HepG2 (cell line): ENCODE measurements around the gene NUCB1. TPM values are rescaled to one million over a fixed set of nuclear protein-coding genes. Genes with fewer than 3 reads are reported as not detected.
"Not testable (repeated sequence)": the region's sequence is repeated elsewhere in the genome, so short reads cannot be mapped to it uniquely, and the experiment has no call there.

Experiments used
- ATAC-seq: fragments of 200-7000 bp; cut with Tn5 transposase; 3 replicates; pipeline ENCODE4 v1.9.1; 2020; ENCODE audit warnings: mild to moderate bottlenecking, moderate library complexity
- BruUV-seq: library from RNA; stranded (reverse); fragments of 400-500 nt; replicated peaks from 2 replicates; lab custom pipeline; 2021; lab: Mats Ljungman, UMichigan
- CTCF ChIA-PET: fragments of 300-600 bp; formaldehyde crosslinking; extraction: SDS; loops from one replicate; lab custom pipeline; 2021; ENCODE audit warnings: low total read pairs, inconsistent platforms, low intra/inter-chr PET ratio; lab: Yijun Ruan, JAX
- POLR2A ChIA-PET: fragments of 350-600 bp; sonication (Branson Sonifier 250); formaldehyde crosslinking; loops from one replicate; lab custom pipeline; 2020; ENCODE audit warnings: antibody characterized with exemption, inconsistent platforms; lab: Yijun Ruan, JAX
- DNase-seq: peaks from one replicate; pipeline ENCODE4 v3.0.0-alpha.2; 2015; ENCODE audit warnings: low spot score
- FAIRE-seq: peaks from 3 replicates; lab custom pipeline; 2011; peaks lifted over from hg19 to GRCh38; lab: Jason Lieb, UNC
- H2AFZ ChIP-seq: one replicate; pipeline ENCODE4 v1.6.1; 2011; ENCODE audit warnings: low read length, inconsistent platforms
- H3K27ac ChIP-seq: fragments of 300-600 bp; 3 replicates; pipeline ENCODE4 v1.8.0; 2011; ENCODE audit warnings: mixed run types, mild to moderate bottlenecking, mixed read lengths, low read length, inconsistent platforms; ENCODE audit not compliant: insufficient read depth; ENCODE audit errors: extremely low read length
- H3K27me3 ChIP-seq, 2 experiments: fragments of 200-600 bp in 1 of 2; 2 replicates in 1 of 2; 3 replicates in 1 of 2; pipeline versions ENCODE4 v1.6.0 to v1.8.0; 2011; ENCODE audit warnings: low read length in 2 of 2, mild to moderate bottlenecking in 2 of 2, moderate library complexity in 2 of 2, inconsistent platforms in 1 of 2; ENCODE audit not compliant: insufficient read depth in 2 of 2, control insufficient read depth in 1 of 2
- H3K36me3 ChIP-seq, 2 experiments: fragments of 200-600 bp in 1 of 2; replicated peaks in 1 of 2; 2 replicates in 1 of 2; 3 replicates in 1 of 2; pipeline versions ENCODE4 v1.5.1 to v1.8.0; 2011; ENCODE audit warnings: low read length in 2 of 2, inconsistent platforms in 1 of 2; ENCODE audit not compliant: insufficient read depth in 2 of 2, control insufficient read depth in 1 of 2
- H3K4me1 ChIP-seq: 2 replicates; pipeline ENCODE4 v1.5.1; 2012; ENCODE audit warnings: low read length, inconsistent platforms; ENCODE audit not compliant: insufficient read depth
- H3K4me2 ChIP-seq: 2 replicates; pipeline ENCODE4 v1.6.0; 2011; ENCODE audit warnings: low read depth, low read length, inconsistent platforms
- H3K4me3 ChIP-seq, 3 experiments: fragments of 200-600 bp in 1 of 3; sonication (generic), shearing (Covaris generic) in 1 of 3; replicated peaks in 1 of 3; 2 replicates each; pipeline ENCODE4 v1.5.1; 2011 to 2016; ENCODE audit warnings: low read length in 3 of 3, inconsistent platforms in 2 of 3, low read depth in 2 of 3, mild to moderate bottlenecking in 2 of 3, control low read depth in 1 of 3, mixed read lengths in 1 of 3; ENCODE audit not compliant: insufficient read depth in 1 of 3
- H3K79me2 ChIP-seq: one replicate; pipeline ENCODE4 v1.6.1; 2011; ENCODE audit warnings: low read length, inconsistent platforms; ENCODE audit not compliant: insufficient read depth
- H3K9ac ChIP-seq: 2 replicates; pipeline ENCODE4 v1.6.0; 2011; ENCODE audit warnings: mild to moderate bottlenecking, low read depth, low read length, inconsistent platforms; ENCODE audit not compliant: insufficient read depth
- H3K9me3 ChIP-seq: 2 replicates; pipeline ENCODE4 v1.5.1; 2012; ENCODE audit warnings: mild to moderate bottlenecking, low read length
- H4K20me1 ChIP-seq: 2 replicates; pipeline ENCODE4 v1.6.0; 2011; ENCODE audit warnings: inconsistent platforms, mild to moderate bottlenecking, low read length, moderate library complexity; ENCODE audit not compliant: insufficient read depth
- BHLHE40 ChIP-seq: IDR thresholded peaks from 2 replicates; pipeline ENCODE4 v1.6.1; 2011; ENCODE audit warnings: low read length, improper control_type of control experiment
- FOSL1 ChIP-seq: sonication (generic); formaldehyde crosslinking; IDR thresholded peaks from 2 replicates; pipeline ENCODE4 v1.9.0; 2021; ENCODE audit warnings: missing genetic modification reagents, borderline replicate concordance
- FOSL2 ChIP-seq: sonication (generic); formaldehyde crosslinking; IDR thresholded peaks from 2 replicates; pipeline ENCODE4 v1.4.0; 2020; ENCODE audit warnings: missing genetic modification reagents
- GATAD2A ChIP-seq: IDR thresholded peaks from 2 replicates; pipeline ENCODE4 v1.6.1; 2016
- LCORL ChIP-seq, 2 experiments: fragments of 450-650 bp in 1 of 2; sonication (generic) in 1 of 2; formaldehyde crosslinking in 1 of 2; IDR thresholded peaks; 2 replicates each; pipeline versions ENCODE4 v1.5.0 to v1.6.1; 2017 to 2020; ENCODE audit warnings: antibody characterized with exemption in 1 of 2, missing genetic modification reagents in 1 of 2
- POLR2A ChIP-seq, 2 experiments: IDR thresholded peaks; 2 replicates each; pipeline ENCODE4 v1.6.1; 2011; ENCODE audit warnings: low read depth in 2 of 2, low read length in 2 of 2, mild to moderate bottlenecking in 1 of 2, moderate library complexity in 1 of 2; ENCODE audit not compliant: insufficient read depth in 1 of 2
- RBFOX2 ChIP-seq: fragments of 200-400 bp; formaldehyde crosslinking; IDR thresholded peaks from 2 replicates; pipeline ENCODE4 v1.6.1; 2017; ENCODE audit warnings: low read depth, mild to moderate bottlenecking, low read length
- THAP11 ChIP-seq: IDR thresholded peaks from 2 replicates; pipeline ENCODE4 v1.6.1; 2016; ENCODE audit warnings: missing biosample characterization, missing genetic modification reagents
- U2AF1 ChIP-seq: fragments of 200-400 bp; formaldehyde crosslinking; optimal IDR thresholded peaks from 2 replicates; pipeline ENCODE3; 2017; ENCODE audit warnings: mild to moderate bottlenecking, low read depth, low read length
- ZBTB38 ChIP-seq: sonication (generic); formaldehyde crosslinking; IDR thresholded peaks from 2 replicates; pipeline ENCODE4 v1.5.1; 2020; ENCODE audit warnings: mild to moderate bottlenecking, missing genetic modification reagents
- ZC3H13 ChIP-seq: sonication (generic); formaldehyde crosslinking; IDR thresholded peaks from 2 replicates; pipeline ENCODE4 v1.8.1; 2023; ENCODE audit warnings: mild to moderate bottlenecking, missing genetic modification reagents, moderate library complexity
- WGBS: methylation state at CpG from one replicate; pipeline ENCODE4 v1.1.6; 2017; ENCODE audit warnings: low lambda C conversion rate; 5-methylcytosine and 5-hydroxymethylcytosine counted together
- in situ Hi-C: cut with HindIII; loops from 2 replicates; pipeline ENCODE4 v1.10.0; 2017; ENCODE audit warnings: low pct_unique_long_range_greater_than_20kb; ENCODE audit not compliant: extremely low pct_ligation_motif_present
- intact Hi-C: fragments of 100-400 bp; cut with micrococcal nuclease; formaldehyde crosslinking; loops from one replicate; pipeline ENCODE4 v1.10.0; 2022; ENCODE audit not compliant: unreplicated experiment
- polyA plus RNA-seq, 8 experiments: library from polyadenylated mRNA; depleted of rRNA in 3 of 8; stranded (reverse) in 7 of 8; unstranded in 1 of 8; fragments of >200 nt; fragmentation: Illumina TruSeq in 4 of 8; extraction: Trizol in 4 of 8; gene quantifications; 2 replicates each; pipeline versions ENCODE4 v1.2.1 to v1.2.3, GENCODE V29; 2011 to 2016; ENCODE audit warnings: low read depth in 4 of 8, missing spikeins in 1 of 8, mixed read lengths in 1 of 8; ENCODE audit not compliant: insufficient read depth in 1 of 8
- total RNA-seq, 5 experiments: library from RNA; depleted of rRNA; stranded (reverse); fragments of >200 nt; fragmentation: Illumina TruSeq; extraction: Trizol; gene quantifications; 2 replicates each; pipeline ENCODE4 v1.2.3, GENCODE V29; 2016; ENCODE audit warnings: low read depth in 1 of 5
- TF ChIP-seq, protein P1 (sequence below): IDR thresholded peaks from 2 replicates; pipeline ENCODE4 v1.6.1; 2016; ENCODE audit warnings: mild to moderate bottlenecking

Gene NUCB1
- total and polyA plus RNA-seq, 2 of the 13 experiments (the other 11 are each of a cell fraction or from before 2014, with no cell fraction given), result 82.3 to 106 TPM

DNA sequence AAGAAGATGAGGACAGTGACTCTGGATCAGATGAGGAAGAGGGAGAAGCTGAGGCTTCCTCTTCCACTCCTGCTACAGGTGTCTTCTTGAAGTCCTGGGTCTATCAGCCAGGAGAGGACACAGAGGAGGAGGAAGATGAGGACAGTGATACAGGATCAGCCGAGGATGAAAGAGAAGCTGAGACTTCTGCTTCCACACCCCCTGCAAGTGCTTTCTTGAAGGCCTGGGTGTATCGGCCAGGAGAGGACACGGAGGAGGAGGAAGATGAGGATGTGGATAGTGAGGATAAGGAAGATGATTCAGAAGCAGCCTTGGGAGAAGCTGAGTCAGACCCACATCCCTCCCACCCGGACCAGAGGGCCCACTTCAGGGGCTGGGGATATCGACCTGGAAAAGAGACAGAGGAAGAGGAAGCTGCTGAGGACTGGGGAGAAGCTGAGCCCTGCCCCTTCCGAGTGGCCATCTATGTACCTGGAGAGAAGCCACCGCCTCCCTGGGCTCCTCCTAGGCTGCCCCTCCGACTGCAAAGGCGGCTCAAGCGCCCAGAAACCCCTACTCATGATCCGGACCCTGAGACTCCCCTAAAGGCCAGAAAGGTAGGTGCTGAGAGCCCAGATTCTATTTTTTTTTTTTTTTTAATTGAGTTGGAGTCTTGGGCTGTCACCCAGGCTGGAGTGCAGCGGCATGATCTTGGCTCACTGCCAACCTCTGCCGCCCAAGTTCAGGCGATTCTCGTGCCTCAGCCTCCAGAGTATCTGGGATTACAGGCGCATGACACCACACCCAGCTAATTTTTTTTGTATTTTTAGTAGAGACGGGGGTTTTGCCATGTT is 25.6 kb upstream of the NUCB1 start:
- intact Hi-C loops, result loop anchor here (10.0 kb wide), 1 partner anchor 90 kb away; the partner anchor contains the start of gene FTL
- FAIRE-seq, result no peak

DNA sequence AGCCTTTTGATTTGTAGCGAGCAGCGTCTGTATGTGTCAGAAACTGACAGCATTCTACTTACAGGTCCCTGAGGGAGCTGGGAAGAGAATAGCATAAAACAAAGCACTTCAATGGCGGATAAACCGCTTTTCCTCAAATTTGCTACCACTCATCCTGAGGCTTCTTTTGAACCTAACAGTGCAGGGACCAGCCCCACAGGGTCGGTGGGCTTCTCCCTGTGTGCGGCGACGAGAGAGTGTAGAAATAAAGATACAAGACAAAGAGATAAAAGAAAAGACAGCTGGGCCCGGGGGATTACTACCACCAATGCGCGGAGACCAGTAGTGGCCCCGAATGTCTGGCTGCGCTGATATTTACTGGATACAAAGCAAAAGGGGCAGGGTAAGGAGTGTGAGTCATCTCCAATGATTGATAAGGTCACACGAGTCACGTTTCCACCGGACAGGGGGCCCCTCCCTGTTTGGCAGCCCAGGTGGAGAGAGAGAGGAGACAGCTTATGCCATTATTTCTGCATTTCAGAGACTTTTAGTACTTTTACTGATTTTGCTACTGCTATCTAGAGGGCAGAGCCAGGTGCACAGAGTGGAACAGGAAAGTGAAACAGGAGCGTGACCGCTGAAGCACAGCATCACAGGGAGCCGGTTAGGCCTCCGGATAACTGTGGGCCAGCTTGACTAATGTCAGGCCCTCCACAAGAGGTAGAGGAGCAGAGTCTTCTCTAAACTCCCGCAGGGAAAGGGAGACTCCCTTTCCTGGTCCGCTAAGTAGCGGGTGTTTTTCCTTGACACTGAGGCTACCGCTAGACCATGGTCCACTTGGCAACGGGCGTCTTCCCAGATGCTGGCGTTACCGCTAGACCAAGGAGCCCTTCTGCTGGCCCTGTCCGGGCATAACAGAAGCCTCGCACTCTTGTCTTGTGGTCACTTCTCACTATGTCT is 23.8 kb upstream of the NUCB1 start:
- peaks cover 9 to 32% of the 10 kb centered on the region in 2 experiments for H3K36me3 ChIP-seq
- H3K9ac ChIP-seq, in situ Hi-C loops, BruUV-seq, H2AFZ ChIP-seq, H3K27ac ChIP-seq, H3K9me3 ChIP-seq, FAIRE-seq, H3K27me3 ChIP-seq, ATAC-seq, CTCF ChIA-PET: not testable (repeated sequence)
- WGBS, result 79% methylated on average over 30 of the region's 30 CpGs
- peak; percentile 45 for DNase-seq
- H3K4me3 ChIP-seq, result peak overlapping the region in 1 of 3 experiments; percentile 97; a peak in 1 of 6 replicates
- peaks cover 34% of the 10 kb centered on the region for H3K79me2 ChIP-seq
- intact Hi-C loops, result loop anchor here (10.0 kb wide), 1 partner anchor 88 kb away; the partner anchor contains the start of gene FTL
- peaks cover 49% of the 10 kb centered on the region for H3K4me1 ChIP-seq
- peaks cover 32% of the 10 kb centered on the region for H4K20me1 ChIP-seq
- peak overlapping the region; percentile 39; the same call in 1 of the 2 replicates for H3K4me2 ChIP-seq
- POLR2A ChIA-PET, result interaction anchor here (0.6 to 6.9 kb wide), 9 partner anchors 22 to 616 kb away, joined by 3 to 88 read pairs (median 5); partner anchors contain the start of genes BAX, FTL, GYS1 and NUCB1
- TF ChIP-seq BHLHE40 (peak; percentile 82), GATAD2A (0 out of 2 replicates have a peak, but pooled peaks have one; percentile 16), POLR2A (IDR thresholded peaks at IDR 0.05; ENCODE audit: insufficient read depth in 1 of 2, low read depth in 2 of 2, low read length in 2 of 2) (peak in 1 of 2 experiments; percentile 5; a peak in 2 of 4 replicates), FOSL1 (CRISPR knock-in tag) (peak; percentile 59; the same call in 1 of the 2 replicates), THAP11 (0 out of 2 replicates have a peak, but pooled peaks have one; percentile 10), ZC3H13 (CRISPR knock-in tag) (0 out of 2 replicates have a peak, but pooled peaks have one; percentile 53), FOSL2 (CRISPR knock-in tag) (peak; percentile 93)
- TF ChIP-seq, protein P1, sequence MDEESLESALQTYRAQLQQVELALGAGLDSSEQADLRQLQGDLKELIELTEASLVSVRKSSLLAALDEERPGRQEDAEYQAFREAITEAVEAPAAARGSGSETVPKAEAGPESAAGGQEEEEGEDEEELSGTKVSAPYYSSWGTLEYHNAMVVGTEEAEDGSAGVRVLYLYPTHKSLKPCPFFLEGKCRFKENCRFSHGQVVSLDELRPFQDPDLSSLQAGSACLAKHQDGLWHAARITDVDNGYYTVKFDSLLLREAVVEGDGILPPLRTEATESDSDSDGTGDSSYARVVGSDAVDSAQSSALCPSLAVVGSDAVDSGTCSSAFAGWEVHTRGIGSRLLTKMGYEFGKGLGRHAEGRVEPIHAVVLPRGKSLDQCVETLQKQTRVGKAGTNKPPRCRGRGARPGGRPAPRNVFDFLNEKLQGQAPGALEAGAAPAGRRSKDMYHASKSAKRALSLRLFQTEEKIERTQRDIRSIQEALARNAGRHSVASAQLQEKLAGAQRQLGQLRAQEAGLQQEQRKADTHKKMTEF, result 0 out of 2 replicates have a peak, but pooled peaks have one; percentile 22

More for the DNA sequence above, 25.6 kb upstream of the NUCB1 start:
- Histone ChIP-seq H3K27ac (peak overlapping the region; percentile 99), H4K20me1 (peaks cover 32% of the 10 kb centered on the region), H3K27me3 (no peaks in the 10 kb centered on the region; a peak in 1 of 5 replicates), H3K4me2 (peak overlapping the region; percentile 97), H3K9ac (peak overlapping the region; percentile 100), H3K36me3 (peaks cover 9 to 32% of the 10 kb centered on the region in 2 experiments), H3K4me3 (peak overlapping the region; percentile 61 to 97 (median 94)), H3K9me3 (no peaks in the 10 kb centered on the region), H3K4me1 (peaks cover 49% of the 10 kb centered on the region), H3K79me2 (peaks cover 34% of the 10 kb centered on the region), H2AFZ (no peak overlapping the region)
- DNase-seq, result no peak
- ATAC-seq, result no peak
- ChIA-PET POLR2A (interaction anchor here (0.7 to 6.9 kb wide), 6 partner anchors 25 to 119 kb away, joined by 3 to 88 read pairs (median 12); partner anchors contain the start of genes FTL, GYS1, NUCB1 and RUVBL2), CTCF (no interaction called here)
- 75% methylated on average over 17 of the region's 17 CpGs for WGBS
- TF ChIP-seq FOSL2 (CRISPR knock-in tag), result 0 out of 2 replicates have a peak, but pooled peaks have one; percentile 12
- TF ChIP-seq LCORL (IDR thresholded peaks at IDR 0.05), result peak; percentile 68
- TF ChIP-seq LCORL (CRISPR knock-in tag; IDR thresholded peaks at IDR 0.05), result no peak
- 0 out of 2 replicates have a peak, but pooled peaks have one; percentile 30 for TF ChIP-seq ZBTB38 (CRISPR knock-in tag)
- TF ChIP-seq U2AF1, result no peak
- TF ChIP-seq RBFOX2, result 0 out of 2 replicates have a peak, but pooled peaks have one; percentile 16
- no TSS peak for BruUV-seq
- in situ Hi-C loops, result loop anchor here (5.0 kb wide), 1 partner anchor 88 kb away; no protein-coding TSS in a partner anchor
